Activated CD4-positive, alpha-beta T cell treated with anti-CD3 and anti-CD28 coated beads for 4 hours (primary cell): ENCODE measurements around the gene CTNND2.
"Not testable (repeated sequence)": the region's sequence is repeated elsewhere in the genome, so short reads cannot be mapped to it uniquely, and the experiment has no call there.

Experiments
- DNase-seq, 2 donors: peaks; one replicate each; pipeline ENCODE4 v3.0.0-alpha.2; 2020

The CTNND2 gene

GRCh38 chr5:11656916-11657315 is 247.3 kb downstream of the CTNND2 start:
- no peak for DNase-seq

DNA sequence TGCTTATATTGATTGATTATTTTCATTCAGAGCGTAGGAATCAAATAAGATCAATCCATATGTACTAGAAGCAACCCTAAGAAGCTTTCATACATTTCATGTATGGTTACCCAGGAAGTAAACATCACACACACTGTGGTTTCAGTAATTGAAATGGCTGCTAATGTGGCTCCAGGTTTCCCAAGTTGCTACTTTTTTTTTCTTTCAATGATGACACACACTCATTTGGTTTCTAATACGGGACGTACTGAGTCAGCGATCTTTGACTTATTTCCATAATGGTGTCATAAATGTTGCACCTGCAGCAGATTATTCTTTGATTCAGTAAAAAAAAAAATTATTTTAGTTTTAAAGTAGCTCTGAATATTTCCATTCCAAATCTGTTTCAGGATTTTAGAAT is 248.6 kb downstream of the CTNND2 start:
- no peak for DNase-seq

GRCh38 chr5:11650936-11651335 is 253.3 kb downstream of the CTNND2 start:
- no peak for DNase-seq

GRCh38 chr5:11646141-11646540 is 258.1 kb downstream of the CTNND2 start:
- DNase-seq, result no peak

DNA sequence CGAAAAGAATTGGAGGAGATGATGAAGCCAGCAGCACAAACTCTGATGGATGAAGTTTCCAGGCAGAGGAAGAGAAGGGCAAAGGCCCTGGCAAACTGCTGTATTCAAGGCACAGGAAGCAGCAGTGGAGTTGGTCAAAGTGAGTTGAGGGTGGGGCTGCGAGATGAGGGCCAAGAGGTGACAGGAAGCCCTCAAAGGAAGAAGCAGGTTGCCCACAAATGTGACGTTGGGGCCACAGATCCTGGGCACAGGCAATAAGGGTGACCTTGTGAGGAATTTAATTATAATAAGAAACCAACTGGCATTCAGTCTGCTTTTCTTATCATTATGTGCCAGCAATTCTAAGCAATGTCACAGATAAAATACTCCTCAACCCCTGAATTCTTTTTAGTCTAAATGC is 261.8 kb downstream of the CTNND2 start:
- DNase-seq, result no peak

DNA sequence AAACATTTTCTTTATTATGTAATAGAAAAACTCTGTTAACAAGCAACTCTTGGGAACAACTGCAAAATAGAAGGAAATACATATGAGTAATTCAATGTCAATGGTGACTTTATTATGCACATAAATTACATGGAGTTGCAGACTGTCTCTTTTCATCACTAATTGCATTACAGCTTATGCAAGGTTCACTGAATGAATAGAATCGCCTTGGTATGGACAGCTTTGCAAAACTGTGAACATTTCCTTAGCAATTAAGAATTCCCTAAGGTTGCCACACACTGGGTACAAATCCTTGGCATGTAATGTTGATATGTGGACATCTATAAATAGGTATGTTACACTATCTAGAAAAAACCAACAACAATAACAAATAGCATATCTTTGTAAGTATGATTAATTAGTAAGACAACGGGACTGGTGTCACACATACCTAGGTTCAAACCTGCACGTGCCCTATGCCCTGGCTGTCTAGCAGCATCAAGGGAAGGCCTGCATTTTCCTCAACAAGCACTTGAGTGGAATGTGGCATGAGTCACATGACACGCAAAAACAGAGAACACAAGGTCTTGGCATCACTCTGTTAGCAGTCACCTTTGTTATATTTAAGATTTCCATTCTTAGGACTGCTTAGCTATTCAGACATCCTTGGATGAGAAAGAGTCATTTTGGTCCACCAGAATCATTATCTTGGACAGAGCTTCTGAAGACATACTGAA is 263.9 kb downstream of the CTNND2 start:
- DNase-seq, result no peak

- no peak for DNase-seq
Measured at GRCh38 chr5:11622785-11623184, 281.5 kb downstream of the CTNND2 start.

DNA sequence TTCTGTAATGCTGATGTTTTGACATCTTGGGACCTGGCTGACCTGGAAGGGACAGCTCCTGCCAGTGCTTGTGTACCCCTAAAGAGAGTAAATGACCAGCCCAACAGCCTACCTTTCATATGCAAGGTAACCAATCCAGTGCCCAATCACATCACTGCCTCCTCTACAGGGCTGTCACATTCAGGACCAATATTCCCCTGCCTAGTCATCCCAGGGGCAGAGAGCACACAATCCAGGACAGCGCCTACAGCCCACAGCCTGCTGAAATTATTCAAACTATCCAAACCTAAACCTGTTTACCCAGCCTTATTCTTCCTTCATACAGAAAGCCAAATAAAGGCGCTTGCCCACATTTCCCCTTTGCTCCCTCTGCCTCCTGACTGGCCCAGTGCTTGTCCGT is 284.1 kb downstream of the CTNND2 start:
- DNase-seq, result no peak

DNA sequence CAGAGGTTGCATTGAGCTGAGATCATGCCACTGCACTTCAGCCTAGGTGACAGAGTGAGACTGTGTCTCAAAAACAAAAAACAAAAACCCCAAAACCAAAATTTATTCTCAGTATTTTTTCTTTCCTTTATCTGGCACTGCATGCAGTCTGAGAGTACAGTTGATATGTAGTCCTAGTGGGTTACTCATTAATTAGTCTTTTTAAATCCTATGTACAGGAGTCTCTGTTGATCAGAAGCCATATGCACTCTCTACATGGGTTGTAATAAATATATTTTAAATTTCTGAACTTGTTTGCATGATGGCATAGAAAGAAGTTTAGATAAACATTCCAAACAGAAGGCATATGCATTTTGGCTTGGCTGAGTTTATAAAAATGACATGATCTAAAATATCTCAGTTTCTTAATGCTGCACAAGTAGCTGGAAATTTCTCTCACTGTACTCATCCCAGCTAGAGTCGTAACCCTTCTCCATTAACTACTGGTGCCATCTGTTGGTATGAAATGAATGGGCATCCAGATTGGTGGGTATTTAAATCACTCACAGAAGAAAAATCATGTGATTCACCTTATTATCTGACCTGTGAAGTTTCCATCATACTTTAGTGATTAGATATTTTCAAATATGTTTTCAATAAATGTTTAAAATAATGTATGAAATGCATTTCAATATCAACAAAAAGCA is 284.8 kb downstream of the CTNND2 start:
- DNase-seq, result no peak

DNA sequence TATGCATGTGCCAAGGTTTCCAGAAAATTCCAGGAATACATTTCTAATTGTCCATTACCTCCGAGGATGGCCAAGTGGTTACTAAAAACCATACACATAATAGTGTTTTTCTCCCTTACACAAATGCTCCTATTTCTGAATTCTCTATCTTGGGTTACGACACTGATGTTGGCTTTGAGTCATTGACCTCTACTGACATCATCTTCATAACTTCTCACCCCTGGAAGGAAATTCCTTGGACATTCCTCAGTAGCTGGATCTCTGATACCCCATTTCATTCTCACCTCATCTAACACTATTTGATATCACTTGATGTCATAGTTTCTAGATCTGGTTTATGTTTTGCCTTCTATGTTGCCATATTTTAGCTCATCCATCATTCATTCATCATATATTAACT is 287.2 kb downstream of the CTNND2 start:
- DNase-seq, result no peak

DNA sequence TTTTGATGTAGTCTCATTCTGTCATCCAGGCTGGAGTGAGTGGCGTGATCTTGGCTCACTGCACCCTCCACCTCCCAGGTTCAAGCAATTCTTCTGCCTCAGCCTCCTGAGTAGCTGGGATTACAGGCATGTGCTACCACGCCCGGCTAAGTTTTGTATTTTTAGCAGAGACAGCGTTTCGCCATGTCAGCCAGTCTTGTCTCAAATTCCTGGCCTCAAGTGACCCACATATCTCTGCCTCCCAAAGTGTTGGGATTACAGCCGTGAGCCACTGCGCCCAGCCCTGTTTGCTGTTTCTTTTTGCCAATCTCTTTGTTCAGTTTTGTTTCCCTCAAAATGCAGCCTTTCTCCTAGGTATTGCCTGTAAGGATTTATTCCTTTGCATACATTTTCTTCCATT is 287.6 kb downstream of the CTNND2 start:
- not testable (repeated sequence) for DNase-seq

DNA sequence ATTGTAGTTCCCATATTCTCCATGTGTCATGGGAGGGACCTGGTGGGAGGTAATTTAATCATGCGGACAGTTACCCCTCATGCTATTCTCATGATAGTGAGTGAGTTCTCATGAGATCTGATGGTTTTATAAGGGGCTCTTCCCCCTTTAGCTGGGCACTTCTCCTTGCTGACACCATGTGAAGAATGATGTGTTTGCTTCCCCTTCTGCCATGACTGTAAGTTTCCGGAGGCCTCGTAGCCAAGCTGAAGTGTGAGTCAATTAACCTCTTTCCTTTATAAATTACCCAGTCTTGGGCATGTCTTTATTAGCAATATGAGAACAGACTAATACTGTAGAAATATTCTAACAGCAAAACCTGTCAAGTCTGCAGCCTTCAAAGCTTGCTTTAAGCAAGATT is 293.2 kb downstream of the CTNND2 start:
- no peak for DNase-seq

- no peak for DNase-seq
Measured at GRCh38 chr5:11609570-11610303, 294.5 kb downstream of the CTNND2 start.

- DNase-seq, result no peak
Measured at GRCh38 chr5:11608530-11608929, 295.7 kb downstream of the CTNND2 start.

DNA sequence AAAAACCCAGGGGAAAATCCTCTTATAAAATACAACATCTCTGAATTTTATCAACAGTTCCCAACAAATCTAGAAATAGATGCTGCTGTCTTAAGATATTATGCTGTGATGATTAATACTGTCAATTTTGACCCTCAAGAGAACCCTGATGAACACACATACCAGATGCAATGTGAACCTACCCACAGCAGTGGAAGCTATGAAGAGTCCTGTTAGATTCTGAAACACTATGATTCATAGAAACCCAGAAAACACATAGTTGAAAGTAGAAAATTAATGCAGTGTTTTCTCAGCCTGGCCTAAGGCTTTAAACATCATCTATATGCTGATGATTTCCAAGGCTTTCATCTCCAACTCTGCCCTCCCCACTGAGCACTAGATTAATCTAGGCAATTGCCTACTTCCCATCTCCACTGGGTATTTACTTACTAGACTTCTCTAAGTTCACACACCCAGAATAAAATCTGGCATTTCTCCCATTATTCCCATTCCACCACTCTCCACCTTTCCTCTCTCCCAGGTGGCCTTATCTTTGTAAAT is 296.2 kb downstream of the CTNND2 start:
- no peak for DNase-seq

GRCh38 chr5:11602298-11602697 is 301.9 kb downstream of the CTNND2 start:
- no peak for DNase-seq

GRCh38 chr5:11599499-11599898 is 304.7 kb downstream of the CTNND2 start:
- DNase-seq, result no peak

DNA sequence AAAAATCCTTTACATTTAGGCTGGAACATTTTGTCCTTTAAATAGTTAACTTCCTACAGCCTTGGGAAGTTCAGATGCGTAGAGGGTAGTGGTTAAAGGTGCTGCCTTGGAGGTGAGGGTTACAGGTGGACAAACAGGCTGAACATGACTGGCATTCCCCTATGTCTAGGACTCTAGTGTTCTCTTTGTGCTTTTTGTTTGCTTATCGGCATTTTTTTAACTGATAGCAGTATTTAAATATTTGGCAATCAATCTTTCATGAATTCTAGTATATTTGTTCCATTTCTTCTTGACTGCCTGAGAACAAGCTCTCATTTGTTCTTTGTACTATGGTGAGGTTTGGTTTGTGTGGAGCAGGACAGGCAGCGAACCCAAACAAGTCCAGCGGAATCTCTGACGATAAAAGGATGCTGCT is 307.6 kb downstream of the CTNND2 start:
- DNase-seq, result no peak

GRCh38 chr5:11596185-11596584 is 308.1 kb downstream of the CTNND2 start:
- no peak for DNase-seq

DNA sequence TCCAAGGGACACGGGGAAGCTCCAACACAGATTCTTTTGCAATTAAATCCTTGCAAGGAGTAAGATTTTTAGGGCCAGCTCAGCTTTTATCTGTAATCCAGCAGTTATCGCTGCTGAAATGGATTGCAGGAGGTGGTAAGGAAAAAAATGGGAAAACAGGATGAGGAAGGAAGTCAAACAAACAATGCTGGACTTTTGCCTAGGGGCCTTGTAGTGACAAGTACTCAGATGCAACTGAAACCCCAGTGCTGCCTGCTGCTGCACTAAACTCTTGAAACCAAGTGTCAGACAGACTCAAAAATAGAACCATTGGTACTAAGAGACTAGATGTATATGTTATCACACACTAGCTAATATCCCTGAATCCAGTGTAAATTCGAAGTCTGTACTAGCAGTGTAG is 309.2 kb downstream of the CTNND2 start:
- DNase-seq, result no peak

GRCh38 chr5:11594021-11594420 is 310.2 kb downstream of the CTNND2 start:
- no peak for DNase-seq

GRCh38 chr5:11590475-11590874 is 313.8 kb downstream of the CTNND2 start:
- no peak for DNase-seq

DNA sequence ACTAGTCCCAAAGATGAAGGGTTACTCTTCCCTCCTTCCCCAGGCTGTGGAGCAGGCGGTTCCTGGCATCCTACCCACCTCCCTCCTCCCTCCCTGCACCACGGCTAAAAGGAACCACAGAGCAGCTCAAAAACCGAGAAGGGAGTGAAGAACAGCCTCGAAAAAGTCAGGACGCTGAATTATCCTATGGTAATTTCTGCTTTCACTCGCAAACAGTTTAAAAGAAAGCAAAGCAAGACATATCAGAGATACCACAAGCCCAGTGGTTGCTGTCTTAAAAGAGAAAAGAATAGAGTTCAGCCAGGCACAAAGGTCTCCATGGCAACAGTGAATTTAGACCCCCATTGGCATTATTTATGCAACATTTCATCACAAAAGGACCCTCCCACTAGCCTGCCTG is 315.4 kb downstream of the CTNND2 start:
- no peak for DNase-seq

GRCh38 chr5:11584017-11584416 is 320.2 kb downstream of the CTNND2 start:
- DNase-seq, result no peak
